Activated CD4-positive, alpha-beta T cell treated with anti-CD3 and anti-CD28 coated beads, Interleukin-10, Interleukin-2, amounts not matched to agents 100 ng/mL and 50 ng/mL, durations not matched to agents 16 hours and 8 hours (primary cell): ENCODE measurements around the gene TRERF1.

Experiments used
- DNase-seq: peaks from one replicate; pipeline ENCODE4 v3.0.0-alpha.2; 2020

The TRERF1 gene

DNA sequence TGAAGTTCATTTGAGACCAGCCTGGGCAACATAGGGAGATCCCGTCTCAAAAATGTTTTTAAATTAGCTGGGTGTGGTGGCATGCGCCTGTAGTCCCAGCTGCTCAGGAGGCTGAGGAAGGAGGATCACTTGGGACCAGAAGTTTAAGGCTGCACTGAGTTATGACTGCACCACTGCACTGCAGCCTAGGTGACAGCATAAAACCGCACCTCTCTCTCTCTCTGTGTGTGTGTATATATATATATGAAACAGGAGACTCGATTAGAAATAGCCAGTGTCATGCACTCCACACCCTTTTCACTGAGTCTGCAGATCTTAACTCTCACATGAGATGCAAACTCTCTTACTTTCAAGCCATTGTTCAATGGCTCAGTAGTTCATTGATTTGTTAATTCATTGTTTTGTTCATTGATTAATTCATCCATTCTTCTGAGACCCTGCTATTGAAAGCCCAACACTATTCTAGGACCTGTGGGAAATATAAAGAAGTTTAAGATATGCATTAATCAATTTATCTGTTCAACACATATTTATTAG, 181.7 kb downstream of the TRERF1 start:
- DNase-seq: no peak

DNA sequence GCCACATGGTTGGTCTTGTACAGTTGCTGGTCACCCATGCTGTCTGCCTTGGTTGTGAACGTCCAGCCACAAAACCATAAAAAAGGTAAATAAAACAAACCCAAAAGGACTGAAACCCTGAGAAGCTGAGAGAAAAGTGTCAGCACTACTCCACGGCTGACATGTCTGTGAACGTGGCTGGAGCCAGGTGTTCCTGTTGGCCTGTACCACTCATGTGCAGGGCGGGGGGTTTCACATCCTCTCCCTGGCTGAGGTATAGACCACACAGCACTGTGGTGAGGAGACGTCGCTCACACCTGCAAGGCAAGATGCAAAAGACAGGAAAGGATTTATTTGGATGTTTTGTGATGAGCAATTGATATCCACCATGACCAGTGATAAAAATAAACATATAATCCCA, 182.2 kb downstream of the TRERF1 start:
- DNase-seq: peak; percentile 30

DNA sequence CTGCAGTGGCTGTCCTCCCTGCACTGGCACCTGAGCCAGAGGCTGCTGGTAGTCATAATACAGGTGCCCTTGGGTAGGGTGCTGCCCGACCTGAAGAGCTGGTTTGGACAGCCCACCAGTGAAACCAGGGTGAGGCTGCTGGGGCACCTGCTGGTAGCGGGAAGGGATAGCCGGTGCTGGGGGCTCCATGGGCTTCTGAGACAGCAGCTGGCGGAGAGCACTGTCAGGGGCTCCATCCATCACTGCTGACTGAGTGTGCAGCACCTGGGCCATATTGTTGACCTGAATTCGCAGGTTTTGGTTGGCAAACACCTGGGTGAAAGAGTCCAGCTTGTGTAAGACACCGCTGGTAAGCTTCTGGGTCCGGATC, 182.9 kb downstream of the TRERF1 start:
- DNase-seq: no peak

DNA sequence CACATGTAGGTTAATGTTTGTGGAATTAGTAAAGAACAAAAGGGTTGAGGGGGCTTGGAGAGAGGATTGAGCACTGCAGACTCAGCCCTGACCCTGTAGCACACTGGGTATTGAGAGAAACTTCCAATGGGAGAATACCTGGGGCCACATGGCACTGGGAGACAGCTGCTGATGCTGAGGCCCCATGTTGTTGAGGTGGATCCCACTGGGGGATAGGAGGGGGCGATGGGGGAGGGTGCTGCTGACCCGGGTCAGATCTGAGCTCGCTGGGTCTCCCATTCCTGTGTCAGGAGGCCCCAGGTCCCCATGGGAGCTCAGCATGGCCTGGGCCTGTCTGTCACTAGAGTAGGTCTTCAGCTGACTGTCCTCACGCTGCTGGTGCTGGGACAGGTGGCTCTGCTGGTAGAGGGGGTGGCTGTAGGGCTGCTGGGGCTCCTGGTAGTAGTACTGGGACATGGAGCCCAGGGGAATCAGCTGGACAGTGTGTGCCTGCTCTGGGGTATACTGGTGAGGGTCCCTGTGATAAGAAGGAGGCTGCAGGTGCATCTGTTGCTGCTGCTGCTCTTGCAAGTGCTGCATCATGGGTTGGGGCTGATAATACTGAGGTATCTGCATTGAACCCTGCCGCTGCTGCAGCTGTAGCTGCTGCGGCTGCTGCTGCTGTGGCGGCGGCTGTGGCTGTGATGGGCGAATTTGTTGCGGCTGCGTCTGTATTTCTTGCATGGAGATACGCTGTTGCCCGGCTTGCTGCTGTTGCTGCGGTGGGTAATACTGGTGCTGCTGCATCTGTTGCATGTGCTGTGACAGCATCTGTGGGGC, 183.5 kb downstream of the TRERF1 start:
- no peak for DNase-seq

DNA sequence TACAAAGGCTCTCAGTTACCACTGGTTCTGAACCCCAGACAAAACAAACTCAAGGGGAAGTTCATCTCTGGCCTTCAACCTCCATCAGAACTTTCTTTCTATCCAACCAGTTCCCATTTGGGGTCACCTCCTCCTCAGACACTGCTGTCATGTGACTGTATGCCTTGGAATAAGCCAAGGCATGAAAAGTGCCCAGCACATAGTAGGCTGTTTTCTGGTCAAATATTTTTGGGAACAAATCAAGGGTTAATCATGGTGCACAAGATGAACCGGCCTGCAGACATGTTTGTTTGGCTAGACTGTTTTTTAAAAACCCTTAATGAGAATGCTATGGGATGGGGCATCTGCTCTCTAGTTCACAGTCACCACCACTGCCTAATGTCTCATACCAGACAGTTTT, 185.2 kb downstream of the TRERF1 start:
- DNase-seq: no peak

DNA sequence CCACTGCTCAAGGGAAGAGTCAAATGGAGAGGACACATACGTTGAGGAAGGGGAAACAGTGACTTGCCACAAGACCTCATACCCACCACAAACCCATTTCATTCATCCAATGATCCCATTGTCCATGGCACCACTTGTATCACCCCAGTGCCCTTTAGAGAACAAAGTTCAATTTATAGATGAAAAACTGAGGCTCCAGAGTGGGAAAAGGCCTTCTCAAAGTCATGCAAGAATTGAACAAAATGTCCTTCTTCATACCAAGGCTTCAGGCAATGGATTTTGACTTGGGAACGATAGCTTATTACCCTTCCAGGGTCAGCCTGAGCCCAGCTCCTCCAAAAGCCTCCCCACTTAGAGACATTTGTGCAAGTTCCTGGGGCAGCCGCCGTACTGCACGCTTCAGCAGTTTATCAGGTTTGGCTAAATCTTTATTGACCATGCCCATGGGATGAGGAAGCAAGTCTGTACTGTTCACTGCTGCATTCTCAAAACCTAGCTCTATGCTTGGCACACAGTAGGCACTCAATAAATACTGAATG, 186.8 kb downstream of the TRERF1 start:
- no peak for DNase-seq

DNA sequence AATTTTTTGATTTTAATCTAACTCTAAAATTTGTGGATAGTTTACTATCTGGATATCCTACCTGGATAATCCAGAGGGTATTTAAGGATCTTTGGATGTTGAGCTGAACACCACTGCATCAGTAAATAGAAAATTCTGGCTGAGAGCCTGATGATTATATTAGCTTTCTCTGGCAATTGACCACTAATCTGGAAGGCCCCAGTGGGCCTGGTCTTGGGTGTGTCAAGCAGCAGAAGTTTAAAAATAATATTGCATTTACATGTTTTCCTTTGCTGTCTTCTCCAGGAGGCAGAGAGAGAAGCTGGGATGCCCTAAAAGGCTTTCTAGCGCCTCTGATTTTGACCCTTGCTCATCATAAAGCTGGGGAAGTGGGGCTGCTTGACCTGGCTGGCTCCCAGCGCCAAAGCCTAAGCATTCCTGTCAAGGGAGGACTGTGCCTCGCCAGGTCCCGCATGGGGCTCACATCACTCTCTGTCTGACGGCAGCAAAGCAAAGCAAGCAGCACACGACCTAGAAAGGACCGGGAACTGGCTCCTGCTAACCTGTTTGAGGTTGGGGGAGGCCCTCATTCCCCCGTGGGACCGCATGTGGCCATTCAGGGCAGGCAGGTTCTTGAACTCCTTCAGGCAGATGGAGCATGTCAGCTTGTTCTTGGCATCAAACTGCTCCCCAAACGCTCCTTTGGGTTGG, 187.4 kb downstream of the TRERF1 start:
- DNase-seq: no peak

DNA sequence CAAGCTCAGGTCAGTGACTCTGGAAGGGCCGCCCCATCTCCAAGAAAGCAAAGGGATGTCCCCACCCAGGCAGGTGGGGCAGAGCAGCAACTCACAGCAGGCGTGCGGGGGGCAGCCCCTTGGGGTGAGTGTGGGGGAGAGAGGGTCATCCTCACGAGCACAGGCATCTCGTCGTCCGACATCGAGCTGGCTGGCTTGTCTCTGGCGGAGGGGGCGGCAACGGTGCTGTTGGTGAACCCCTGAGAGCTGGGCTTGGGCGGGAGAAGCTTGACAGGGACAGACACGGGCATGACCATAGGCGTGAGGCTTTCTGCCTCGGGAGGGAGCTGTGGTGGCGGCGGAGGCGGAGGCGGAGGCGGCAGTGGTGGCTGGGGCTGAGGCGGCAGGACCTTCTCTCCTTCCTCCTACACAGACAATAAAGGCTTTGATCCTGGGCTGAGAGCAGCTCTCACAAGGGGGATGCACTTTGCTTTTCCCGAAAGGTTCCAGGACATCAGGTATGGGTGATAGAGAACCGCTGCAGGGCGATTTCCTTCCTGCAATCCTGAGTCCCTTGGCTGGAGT, 188.5 kb downstream of the TRERF1 start:
- no peak for DNase-seq

DNA sequence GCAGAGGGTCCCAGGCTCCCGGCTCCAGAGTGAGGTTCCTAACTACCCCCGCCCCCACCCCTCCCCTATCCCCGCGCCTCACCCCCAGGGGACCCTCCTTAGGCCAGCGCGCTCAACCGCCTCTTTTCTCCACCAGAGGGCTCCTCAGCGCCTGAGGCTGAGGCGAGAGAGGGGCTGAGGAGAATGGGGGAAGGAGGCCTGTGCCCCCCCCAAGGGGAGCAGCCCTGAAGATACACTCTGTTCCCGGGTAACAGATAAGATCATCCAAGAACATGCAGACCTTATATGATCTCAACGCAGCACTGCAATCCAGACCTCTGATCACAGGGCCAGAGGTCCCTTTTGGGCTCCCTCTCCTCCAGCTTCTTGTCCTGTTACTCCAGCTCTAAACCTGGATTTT, 190.8 kb downstream of the TRERF1 start:
- DNase-seq: peak; percentile 33

DNA sequence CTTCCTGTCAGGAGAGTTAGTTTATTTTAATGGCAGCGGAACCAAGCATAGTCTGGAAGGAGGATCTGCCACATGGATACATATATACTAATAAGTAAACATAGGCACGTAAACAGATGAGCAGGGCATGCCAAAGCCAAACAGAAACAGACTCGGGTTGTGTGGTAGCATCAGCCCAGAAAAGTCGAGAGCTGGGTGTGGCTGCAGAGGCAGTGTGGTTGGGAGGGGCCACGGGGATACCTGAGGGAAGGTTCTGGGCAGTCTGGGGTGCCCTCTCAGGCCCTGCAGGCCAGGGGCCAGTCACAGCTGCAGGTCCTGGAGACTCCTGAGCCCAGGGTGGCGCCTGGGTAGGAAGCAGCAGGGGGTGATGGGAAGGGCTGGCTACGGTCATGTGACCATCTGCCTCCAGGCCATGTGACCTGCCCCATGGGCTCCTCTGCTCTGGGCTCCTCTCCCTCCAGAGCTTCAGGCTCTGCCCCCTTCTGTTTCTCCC, 191.3 kb downstream of the TRERF1 start:
- no peak for DNase-seq

DNA sequence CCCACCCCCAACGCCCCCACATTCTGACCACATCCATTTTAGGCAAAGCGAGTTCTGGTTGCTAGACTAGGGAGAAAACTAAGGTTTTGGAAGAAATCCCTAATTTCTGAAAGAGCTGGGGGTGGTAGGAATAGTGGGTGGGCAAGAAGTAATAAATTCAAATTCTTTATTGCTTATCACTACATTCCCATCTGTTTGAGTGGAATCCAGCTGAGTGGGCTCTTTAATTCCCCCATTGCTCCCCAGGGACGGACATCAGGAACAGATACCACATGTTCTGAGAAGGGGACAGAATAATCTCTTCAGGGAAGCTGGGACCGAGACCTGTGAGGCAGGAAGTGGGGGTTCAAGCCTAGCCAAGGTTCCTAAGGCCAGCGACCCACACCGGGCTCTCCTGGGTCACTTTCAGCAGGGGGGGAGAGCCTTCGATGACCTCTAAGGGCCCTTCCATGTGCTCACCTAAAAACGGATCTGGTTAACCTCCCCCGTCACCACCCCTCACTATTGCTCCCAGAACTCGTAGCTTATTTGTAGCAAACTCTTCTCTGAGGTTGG, 191.8 kb downstream of the TRERF1 start:
- DNase-seq: no peak

DNA sequence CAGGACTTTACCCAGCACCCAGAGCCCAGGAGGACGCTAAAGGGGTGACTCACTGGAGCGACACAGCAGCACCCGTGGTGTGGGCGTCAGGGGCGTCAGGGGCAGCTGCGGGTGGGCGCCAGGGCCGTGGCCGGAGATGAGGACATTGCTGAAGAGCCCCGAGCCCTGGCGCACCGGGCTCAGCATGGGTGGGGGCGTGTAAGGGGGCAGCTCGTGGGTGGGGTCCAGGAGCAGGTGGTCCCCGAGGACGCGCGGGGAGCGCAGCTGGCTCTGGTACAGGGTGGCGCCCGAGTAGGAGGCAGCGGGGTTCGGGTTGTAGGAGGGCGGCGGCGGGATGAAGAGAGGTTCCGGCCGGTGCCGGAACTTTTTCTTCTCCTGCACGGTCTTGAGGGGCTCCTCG, 192.4 kb downstream of the TRERF1 start:
- no peak for DNase-seq

DNA sequence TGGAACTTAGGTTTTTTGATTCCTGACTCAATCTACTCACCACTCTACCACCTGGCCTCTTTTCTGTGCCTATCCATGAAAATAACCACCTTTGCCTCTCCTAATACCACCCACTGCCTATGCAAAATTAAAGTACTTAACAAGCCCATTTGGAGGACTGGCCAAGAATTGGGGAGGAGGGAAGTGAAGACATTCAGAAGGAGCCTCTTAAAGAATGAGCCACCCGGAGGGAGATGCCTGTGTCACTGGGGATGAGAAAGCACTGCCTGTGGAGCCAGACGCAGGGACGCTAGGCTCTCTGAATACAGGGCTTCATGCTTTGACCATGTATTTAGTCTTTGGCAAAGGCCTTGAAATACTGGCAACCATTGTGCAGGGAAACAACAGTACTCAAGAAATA, 194.1 kb downstream of the TRERF1 start:
- DNase-seq: no peak

DNA sequence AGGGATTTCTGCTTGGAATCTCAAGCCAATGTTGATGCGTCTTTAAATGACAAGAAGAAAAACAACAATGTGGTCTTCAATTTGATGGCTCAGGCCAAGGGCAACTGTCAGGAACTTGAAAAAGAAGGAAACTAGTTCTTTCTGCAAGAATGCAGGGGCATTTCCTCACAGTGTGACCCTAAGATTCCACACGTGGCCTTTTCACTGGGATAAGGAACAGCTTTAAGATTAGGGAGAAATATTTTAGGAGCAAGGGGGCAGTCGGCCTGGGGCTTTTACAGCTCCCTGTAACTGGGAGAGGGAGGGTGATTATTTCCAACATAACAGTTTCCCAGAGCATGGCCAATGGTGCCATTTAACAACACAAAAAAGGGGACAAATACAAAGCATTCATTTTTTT, 194.7 kb downstream of the TRERF1 start:
- DNase-seq: no peak

DNA sequence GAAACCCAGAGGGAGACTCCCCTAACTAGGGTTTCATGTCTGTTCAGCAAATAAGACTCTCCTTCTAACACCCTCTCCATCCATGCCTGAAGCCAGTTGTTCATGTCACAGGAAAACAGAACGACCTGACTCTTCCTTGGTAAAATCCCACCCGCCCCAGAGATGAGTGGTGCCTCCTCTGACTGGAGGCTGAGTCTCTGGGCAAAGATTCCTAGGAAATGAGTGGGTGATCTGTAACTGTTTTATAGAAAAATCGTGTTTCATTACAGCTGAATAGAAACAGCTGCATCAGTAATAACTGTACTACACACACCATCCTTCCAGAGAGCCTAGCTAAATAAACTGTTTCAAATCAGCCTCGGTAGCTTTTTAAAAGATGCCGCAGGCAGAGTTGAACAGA, 196.7 kb downstream of the TRERF1 start:
- no peak for DNase-seq

DNA sequence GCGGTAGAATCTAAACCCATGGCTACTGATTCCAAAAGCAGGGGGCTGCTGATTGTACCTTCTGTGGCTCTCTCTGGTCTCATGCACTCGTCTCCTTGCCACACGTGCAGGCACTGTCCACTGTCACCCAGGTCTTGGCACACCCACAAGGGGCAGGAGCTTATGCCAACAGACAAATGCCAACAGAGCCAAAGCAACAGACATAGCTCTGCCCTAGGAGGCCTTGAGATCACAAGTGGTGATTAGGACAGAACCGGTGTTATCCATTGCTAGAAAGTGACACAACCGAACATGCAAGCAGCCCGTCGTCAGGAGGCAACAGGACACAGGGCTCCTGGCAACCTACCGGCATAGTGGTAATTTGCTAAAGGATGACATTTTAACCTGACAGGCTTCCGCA, 197.2 kb downstream of the TRERF1 start:
- DNase-seq: no peak

DNA sequence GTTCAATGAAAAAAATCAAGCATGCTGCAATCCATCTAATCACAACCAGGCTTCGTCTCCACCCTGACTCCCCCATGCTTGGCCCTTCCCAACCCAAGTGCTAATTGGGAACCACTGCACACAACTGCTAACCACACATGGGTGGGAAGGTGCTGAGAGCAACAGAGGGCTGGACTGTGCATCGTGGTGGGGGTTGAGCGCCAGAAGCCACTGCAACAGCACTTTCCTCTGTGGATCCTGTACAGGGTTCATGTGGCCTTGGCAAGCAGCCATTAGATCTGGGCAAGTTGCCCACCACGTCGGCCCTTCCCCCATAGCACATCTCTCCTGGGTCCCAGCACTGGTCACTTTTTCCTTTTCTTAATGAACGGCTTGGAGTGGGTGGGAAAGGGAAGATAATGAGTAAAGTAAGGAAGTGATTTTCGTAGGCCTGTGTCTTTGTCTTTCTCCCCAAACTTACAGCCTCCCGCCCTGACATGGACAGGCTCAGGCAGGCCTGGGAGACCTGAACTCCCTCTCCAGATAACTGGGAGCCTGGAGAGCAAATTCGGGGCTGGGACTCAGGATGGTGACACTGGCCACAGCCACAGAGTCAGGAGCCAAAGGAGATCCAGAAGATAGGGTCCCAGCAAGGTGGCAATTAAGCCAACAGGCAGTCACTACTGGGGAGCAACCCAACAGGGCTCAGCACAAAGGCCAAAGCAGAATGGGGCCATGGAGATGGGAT, 199.7 kb downstream of the TRERF1 start:
- DNase-seq: no peak

DNA sequence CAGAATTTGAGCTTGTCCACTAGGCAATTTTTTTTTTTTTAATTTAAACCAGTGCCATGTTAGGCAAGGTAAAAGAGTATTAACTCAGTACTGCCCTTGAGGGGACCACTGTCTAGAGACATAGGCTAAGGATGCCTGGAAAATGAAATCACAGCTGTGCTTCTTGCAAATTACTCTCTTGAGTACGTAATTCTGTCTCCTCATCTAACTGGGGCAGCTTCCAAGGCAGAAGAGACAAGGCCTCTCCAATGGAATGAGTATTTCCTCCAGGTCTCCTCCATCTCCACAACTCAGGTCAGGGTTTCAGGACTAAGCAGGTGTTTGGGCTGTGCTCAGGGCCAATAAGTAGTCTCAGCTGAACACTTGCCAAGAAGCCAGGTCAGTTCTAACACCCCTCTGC, 200.2 kb downstream of the TRERF1 start:
- no peak for DNase-seq

DNA sequence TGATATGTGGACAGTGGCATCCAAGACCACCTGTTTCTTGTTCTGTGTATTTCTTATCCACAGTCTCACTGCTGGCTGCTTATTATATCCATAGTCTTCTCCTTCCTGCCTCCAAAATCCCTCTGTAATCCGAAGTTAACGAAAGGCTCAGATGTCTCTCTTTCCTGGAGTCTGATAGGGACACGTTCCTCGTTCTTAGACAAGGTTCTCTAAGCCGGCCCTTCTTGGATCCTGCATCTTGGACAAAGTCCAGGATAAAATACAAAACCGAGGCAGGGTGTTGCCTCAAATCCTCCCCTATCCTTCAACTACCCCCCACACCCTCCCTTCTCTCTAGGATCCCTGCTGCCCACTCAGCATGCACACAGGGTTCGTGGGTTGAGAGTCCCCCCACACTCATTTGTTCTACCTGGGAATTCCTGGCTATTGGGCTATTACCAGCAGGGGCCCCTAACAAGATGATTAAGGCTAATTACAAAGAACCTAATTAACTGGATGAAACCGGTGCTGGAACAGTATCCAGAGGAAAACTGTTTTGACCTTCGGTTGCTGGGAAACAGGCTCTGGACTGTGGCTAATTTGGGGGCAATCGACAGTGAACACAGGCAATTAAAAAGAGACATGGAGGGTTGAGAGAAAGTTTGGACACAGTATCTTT, 201.3 kb downstream of the TRERF1 start:
- no peak for DNase-seq

DNA sequence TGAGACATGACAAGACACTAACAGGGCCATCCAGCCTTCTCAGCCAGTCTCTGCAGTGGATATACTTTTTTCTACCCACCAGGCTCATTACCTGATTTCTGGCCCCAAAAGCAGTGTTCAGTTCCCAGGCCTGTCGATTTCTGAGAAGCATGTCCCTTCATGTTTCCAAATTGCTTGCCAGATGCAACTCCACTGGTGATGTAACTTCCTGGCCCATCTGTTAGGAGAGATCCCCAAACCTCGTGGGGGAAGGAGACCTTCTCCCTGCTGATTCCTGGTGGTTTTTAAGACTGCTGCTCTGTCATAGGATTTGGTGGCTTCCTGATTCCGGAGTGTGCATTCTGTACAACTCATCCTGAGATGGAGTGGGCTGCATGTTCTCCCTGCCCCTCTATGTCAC, 202.4 kb downstream of the TRERF1 start:
- no peak for DNase-seq

DNA sequence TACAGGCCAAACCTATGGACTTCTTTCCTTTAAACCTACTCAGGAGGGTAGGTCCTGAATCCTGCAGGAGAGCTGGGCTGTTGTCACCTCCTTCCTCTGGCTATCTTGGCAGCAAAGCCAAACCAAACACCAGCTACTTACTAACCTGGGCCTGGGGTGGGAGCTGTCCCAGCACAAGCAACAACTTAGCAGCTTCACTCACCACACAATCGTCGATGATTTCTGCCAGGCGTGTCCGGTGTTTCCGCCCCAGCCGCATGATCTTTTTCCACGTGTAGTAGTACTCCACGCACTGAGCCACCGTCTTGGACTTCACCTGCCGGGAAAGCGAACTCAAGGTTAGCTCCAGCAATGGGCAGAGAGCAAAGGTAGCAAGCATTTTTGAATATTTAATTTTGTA, 208.7 kb downstream of the TRERF1 start:
- no peak for DNase-seq

DNA sequence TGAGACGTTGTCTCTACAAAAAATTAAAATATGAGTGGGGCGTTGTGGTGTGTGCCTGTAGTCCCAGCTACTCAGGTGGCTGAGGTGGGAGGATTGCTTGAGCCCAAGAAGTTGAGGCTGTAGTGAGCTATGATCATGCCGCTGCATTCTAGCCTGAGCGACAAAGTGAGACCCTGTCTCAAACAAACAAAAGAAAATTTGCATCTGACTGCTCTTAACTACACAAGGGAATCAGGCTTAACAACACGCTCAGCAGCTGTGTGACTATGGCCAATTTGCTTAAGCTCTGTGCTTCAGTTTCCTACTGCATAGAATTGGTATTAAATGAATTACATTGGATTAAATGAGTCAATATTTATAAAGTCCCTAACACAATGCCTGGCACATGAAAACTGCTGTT, 209.8 kb downstream of the TRERF1 start:
- no peak for DNase-seq
